Measurements from ENCODE around the gene FRRS1L. TPM values are rescaled to one million over a fixed set of nuclear protein-coding genes. Genes with fewer than 3 reads are reported as not detected.
A peak's percentile ranks its signal among the peaks of the same experiment; 100 is the strongest.

FRRS1L gene
- total RNA-seq, 1 experiment from 2014 or later, result 1.0 TPM

DNA sequence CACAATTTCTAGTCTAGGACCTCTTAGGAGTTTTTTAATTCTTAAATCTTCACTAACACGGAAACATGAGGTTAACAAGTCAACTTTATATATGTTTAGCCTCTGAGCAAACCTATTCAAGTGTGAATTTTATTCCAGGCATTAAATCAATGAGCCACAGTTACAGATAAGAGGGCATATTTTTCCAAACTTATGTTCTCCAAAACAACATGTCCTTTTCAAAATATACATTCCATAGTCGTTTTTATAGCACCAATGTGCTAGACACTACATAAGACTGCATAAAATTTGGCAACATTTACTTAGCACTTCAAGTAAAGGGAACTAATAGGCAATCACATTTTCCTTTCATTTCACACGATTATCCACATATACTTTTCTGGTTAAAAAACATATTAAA is 53.8 kb downstream of the FRRS1L start:
- Mint-ChIP-seq H3K27me3 (ENCODE audit: low read depth) (no peaks in the 10 kb centered on the region), H3K9me3 (no peaks in the 10 kb centered on the region), H3K27ac (no peak overlapping the region), H3K4me1 (peaks cover 82% of the 10 kb centered on the region), H3K4me3 (no peak overlapping the region), H3K36me3 (peaks cover 11% of the 10 kb centered on the region)
- ChIA-PET POLR2A (no interaction called here), CTCF (no interaction called here)
- TF ChIP-seq, protein P1, sequence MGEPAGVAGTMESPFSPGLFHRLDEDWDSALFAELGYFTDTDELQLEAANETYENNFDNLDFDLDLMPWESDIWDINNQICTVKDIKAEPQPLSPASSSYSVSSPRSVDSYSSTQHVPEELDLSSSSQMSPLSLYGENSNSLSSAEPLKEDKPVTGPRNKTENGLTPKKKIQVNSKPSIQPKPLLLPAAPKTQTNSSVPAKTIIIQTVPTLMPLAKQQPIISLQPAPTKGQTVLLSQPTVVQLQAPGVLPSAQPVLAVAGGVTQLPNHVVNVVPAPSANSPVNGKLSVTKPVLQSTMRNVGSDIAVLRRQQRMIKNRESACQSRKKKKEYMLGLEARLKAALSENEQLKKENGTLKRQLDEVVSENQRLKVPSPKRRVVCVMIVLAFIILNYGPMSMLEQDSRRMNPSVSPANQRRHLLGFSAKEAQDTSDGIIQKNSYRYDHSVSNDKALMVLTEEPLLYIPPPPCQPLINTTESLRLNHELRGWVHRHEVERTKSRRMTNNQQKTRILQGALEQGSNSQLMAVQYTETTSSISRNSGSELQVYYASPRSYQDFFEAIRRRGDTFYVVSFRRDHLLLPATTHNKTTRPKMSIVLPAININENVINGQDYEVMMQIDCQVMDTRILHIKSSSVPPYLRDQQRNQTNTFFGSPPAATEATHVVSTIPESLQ (CRISPR knock-in tag; IDR thresholded peaks at IDR 0.05), result no peak
- TF ChIP-seq FOXP1 (CRISPR knock-in tag; IDR thresholded peaks at IDR 0.05; ENCODE audit: borderline replicate concordance) (no peak), ETV6 (CRISPR knock-in tag; IDR thresholded peaks at IDR 0.05) (no peak), CREM (CRISPR knock-in tag; IDR thresholded peaks at IDR 0.05) (no peak), TEAD4 (CRISPR knock-in tag; IDR thresholded peaks at IDR 0.05) (no peak), RELA (CRISPR knock-in tag; IDR thresholded peaks at IDR 0.05; ENCODE audit: borderline replicate concordance) (no peak), ZNF219 (CRISPR knock-in tag; IDR thresholded peaks at IDR 0.05; ENCODE audit: borderline replicate concordance) (no peak), SOX15 (CRISPR knock-in tag; IDR thresholded peaks at IDR 0.05) (no peak)
- TF ChIP-seq, protein P2, sequence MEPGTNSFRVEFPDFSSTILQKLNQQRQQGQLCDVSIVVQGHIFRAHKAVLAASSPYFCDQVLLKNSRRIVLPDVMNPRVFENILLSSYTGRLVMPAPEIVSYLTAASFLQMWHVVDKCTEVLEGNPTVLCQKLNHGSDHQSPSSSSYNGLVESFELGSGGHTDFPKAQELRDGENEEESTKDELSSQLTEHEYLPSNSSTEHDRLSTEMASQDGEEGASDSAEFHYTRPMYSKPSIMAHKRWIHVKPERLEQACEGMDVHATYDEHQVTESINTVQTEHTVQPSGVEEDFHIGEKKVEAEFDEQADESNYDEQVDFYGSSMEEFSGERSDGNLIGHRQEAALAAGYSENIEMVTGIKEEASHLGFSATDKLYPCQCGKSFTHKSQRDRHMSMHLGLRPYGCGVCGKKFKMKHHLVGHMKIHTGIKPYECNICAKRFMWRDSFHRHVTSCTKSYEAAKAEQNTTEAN (CRISPR knock-in tag; IDR thresholded peaks at IDR 0.05), result no peak
- TF ChIP-seq, protein P3, sequence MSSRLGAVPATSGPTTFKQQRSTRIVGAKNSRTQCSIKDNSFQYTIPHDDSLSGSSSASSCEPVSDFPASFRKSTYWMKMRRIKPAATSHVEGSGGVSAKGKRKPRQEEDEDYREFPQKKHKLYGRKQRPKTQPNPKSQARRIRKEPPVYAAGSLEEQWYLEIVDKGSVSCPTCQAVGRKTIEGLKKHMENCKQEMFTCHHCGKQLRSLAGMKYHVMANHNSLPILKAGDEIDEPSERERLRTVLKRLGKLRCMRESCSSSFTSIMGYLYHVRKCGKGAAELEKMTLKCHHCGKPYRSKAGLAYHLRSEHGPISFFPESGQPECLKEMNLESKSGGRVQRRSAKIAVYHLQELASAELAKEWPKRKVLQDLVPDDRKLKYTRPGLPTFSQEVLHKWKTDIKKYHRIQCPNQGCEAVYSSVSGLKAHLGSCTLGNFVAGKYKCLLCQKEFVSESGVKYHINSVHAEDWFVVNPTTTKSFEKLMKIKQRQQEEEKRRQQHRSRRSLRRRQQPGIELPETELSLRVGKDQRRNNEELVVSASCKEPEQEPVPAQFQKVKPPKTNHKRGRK (CRISPR knock-in tag; IDR thresholded peaks at IDR 0.05; ENCODE audit: borderline replicate concordance), result no peak
- TF ChIP-seq, protein P4, sequence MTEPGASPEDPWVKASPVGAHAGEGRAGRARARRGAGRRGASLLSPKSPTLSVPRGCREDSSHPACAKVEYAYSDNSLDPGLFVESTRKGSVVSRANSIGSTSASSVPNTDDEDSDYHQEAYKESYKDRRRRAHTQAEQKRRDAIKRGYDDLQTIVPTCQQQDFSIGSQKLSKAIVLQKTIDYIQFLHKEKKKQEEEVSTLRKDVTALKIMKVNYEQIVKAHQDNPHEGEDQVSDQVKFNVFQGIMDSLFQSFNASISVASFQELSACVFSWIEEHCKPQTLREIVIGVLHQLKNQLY (CRISPR knock-in tag; IDR thresholded peaks at IDR 0.05), result no peak
- TF ChIP-seq, protein P5, sequence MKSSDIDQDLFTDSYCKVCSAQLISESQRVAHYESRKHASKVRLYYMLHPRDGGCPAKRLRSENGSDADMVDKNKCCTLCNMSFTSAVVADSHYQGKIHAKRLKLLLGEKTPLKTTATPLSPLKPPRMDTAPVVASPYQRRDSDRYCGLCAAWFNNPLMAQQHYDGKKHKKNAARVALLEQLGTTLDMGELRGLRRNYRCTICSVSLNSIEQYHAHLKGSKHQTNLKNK (CRISPR knock-in tag; IDR thresholded peaks at IDR 0.05), result no peak
- TF ChIP-seq, protein P6, sequence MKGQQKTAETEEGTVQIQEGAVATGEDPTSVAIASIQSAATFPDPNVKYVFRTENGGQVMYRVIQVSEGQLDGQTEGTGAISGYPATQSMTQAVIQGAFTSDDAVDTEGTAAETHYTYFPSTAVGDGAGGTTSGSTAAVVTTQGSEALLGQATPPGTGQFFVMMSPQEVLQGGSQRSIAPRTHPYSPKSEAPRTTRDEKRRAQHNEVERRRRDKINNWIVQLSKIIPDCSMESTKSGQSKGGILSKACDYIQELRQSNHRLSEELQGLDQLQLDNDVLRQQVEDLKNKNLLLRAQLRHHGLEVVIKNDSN (CRISPR knock-in tag; IDR thresholded peaks at IDR 0.05), result no peak
- TF ChIP-seq, protein P7, sequence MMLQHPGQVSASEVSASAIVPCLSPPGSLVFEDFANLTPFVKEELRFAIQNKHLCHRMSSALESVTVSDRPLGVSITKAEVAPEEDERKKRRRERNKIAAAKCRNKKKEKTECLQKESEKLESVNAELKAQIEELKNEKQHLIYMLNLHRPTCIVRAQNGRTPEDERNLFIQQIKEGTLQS (CRISPR knock-in tag; conservative IDR thresholded peaks at IDR 0.05), result no peak
- TF ChIP-seq, protein P8, sequence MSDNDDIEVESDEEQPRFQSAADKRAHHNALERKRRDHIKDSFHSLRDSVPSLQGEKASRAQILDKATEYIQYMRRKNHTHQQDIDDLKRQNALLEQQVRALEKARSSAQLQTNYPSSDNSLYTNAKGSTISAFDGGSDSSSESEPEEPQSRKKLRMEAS (CRISPR knock-in tag; IDR thresholded peaks at IDR 0.05), result no peak
- DNase-seq (ENCODE audit: low spot score) (no peak), ATAC-seq (no peak)

DNA sequence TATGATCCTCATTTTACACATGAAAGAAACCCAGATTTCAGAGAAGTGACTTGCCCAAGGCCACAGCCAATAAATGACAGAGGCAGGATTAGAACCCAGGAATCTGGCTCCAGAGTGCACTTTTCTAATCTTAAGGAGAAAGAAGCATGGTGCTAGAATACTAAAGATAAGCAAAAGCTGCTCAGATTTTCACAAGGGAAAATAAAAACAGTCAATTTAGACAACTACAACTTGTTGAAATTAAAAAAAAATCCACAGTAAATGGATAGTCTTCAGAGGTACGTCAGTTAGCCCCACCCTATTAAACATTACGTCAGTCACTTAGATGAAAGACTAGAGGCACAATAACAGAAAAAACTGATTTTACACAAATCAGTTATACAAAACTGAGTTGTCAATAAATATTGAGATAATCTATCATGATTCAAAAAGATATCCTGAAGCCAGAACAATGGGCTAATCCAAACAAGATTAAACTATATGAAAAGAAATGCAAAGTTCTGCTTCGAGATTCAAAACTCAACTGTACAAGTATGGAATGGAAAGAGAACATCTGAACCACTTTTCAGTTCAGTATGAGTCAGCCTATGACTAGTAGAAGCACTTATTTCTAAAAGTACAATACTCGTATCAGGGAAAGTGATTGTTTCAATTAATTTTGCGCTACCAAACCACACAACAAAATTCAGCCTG is 56.6 kb downstream of the FRRS1L start:
- DNase-seq (ENCODE audit: low spot score) (no peak), ATAC-seq (no peak)
- Mint-ChIP-seq H3K27me3 (ENCODE audit: low read depth) (no peaks in the 10 kb centered on the region), H3K4me1 (peaks cover 68% of the 10 kb centered on the region), H3K9me3 (no peaks in the 10 kb centered on the region), H3K27ac (peak overlapping the region; percentile 55), H3K4me3 (no peak overlapping the region), H3K36me3 (peaks cover 3% of the 10 kb centered on the region; the same call in 1 of the 2 replicates)
- TF ChIP-seq NFYB (CRISPR knock-in tag; conservative IDR thresholded peaks at IDR 0.05; ENCODE audit: low read depth) (no peak), ZNF121 (CRISPR knock-in tag; IDR thresholded peaks at IDR 0.05) (no peak), ZNF416 (CRISPR knock-in tag; IDR thresholded peaks at IDR 0.05) (no peak)
- TF ChIP-seq, protein P9, sequence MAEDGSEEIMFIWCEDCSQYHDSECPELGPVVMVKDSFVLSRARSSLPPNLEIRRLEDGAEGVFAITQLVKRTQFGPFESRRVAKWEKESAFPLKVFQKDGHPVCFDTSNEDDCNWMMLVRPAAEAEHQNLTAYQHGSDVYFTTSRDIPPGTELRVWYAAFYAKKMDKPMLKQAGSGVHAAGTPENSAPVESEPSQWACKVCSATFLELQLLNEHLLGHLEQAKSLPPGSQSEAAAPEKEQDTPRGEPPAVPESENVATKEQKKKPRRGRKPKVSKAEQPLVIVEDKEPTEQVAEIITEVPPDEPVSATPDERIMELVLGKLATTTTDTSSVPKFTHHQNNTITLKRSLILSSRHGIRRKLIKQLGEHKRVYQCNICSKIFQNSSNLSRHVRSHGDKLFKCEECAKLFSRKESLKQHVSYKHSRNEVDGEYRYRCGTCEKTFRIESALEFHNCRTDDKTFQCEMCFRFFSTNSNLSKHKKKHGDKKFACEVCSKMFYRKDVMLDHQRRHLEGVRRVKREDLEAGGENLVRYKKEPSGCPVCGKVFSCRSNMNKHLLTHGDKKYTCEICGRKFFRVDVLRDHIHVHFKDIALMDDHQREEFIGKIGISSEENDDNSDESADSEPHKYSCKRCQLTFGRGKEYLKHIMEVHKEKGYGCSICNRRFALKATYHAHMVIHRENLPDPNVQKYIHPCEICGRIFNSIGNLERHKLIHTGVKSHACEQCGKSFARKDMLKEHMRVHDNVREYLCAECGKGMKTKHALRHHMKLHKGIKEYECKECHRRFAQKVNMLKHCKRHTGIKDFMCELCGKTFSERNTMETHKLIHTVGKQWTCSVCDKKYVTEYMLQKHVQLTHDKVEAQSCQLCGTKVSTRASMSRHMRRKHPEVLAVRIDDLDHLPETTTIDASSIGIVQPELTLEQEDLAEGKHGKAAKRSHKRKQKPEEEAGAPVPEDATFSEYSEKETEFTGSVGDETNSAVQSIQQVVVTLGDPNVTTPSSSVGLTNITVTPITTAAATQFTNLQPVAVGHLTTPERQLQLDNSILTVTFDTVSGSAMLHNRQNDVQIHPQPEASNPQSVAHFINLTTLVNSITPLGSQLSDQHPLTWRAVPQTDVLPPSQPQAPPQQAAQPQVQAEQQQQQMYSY (CRISPR knock-in tag; IDR thresholded peaks at IDR 0.05), result no peak
- CTCF ChIA-PET, result no interaction called here
- POLR2A ChIA-PET, result interaction anchor here (0.7 kb wide), 1 partner anchor 11 kb away, joined by 3 read pairs; no protein-coding TSS in a partner anchor
